GM19328 (cell line): Measurements from ENCODE around the gene SMIM1.

Experiments used
- ATAC-seq: cut with Tn5 transposase; IDR thresholded peaks from one replicate; pipeline ENCODE4 v1.9.1; 2021; ENCODE audit warnings: mild to moderate bottlenecking, moderate library complexity; ENCODE audit not compliant: unreplicated experiment

SMIM1 gene

GRCh38 chr1:3753656-3754454 lies 18.7 kb upstream of the SMIM1 start:
- ATAC-seq: no peak

DNA sequence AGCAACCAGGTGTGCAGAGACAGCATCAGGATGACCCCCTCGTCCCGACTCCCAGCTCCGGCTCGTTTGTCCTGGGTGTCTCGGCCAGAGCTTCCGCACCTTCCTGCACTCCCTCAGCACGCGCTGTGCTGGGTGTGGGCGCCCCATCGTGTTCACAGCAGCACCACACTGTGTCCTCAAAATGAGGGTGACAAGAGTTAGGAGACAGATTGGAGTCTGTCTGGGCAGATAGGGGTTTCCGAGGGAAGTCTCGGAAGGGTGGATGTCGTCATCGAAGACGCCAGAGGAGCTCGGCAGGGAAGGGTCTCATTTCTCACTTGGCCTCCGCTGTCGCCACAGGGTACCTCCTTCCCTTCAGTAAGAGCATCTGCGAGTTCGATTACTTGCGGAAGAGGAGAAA lies 16.2 kb upstream of the SMIM1 start:
- ATAC-seq: no peak

GRCh38 chr1:3759164-3759563 lies 13.4 kb upstream of the SMIM1 start:
- ATAC-seq: no peak

DNA sequence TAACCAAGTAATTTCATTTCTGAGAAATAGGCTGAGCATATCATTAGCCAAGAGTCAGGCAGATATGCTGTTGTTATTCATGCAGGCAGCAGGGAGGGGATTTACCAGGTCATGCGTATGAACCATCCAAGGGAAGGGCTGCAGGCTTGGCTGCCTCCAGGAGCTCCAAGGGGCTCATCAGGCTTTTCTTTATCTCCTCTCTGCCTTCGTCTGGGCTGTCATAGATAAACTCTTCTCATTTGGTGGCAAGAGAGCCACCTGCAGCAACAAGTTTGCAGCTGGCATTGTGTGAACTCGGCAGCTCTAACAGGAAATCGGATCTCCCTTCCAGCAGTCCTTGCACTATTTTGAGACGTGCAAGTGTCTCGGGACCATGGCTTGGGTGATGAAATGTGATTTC lies 12.8 kb upstream of the SMIM1 start:
- no peak for ATAC-seq

- no peak for ATAC-seq
These were observed 11.1 kb upstream of the SMIM1 start for GRCh38 chr1:3761296-3762010.

GRCh38 chr1:3762151-3762872 lies 10.2 kb upstream of the SMIM1 start:
- no peak for ATAC-seq

- ATAC-seq: no peak
These were observed 9.7 kb upstream of the SMIM1 start for GRCh38 chr1:3762873-3763228.

DNA sequence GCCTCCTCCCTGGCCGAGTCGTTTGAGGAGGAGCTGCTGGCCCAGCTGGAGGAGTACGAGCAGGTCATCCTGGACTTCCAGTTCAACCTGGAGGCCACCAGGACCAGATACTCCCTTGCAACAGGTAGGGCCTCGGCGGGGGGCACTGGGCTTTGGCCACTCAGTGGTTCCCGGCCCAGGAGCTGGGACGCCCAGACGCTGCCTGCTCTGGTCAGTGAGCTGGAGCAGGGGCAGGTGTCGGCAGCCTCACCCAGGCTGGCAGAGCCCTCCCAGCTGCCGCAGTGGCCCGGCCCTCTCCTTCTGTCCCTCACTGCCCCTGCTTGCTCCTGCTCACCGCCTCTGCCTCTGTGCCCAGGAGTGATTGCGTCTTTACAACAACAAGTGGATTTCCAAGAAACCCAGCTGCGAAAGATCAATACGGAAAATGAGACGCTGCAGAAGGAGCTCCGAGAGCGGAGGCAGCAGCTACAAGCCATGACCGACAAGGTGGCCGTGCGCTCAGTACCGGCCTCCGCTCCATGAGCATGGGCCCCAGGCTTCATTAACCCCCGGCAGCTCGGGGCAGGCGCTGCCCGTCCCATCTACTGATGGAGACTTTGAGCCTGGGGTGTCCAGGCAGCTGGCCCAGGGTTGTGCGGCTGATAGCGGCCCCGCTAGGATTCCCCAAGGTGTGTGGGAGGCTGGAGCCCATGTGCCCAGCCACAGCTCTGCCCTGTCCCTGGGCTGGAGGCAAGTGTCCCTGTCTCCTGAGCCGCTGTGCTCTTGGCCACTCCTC lies 9.0 kb upstream of the SMIM1 start:
- ATAC-seq: no peak

DNA sequence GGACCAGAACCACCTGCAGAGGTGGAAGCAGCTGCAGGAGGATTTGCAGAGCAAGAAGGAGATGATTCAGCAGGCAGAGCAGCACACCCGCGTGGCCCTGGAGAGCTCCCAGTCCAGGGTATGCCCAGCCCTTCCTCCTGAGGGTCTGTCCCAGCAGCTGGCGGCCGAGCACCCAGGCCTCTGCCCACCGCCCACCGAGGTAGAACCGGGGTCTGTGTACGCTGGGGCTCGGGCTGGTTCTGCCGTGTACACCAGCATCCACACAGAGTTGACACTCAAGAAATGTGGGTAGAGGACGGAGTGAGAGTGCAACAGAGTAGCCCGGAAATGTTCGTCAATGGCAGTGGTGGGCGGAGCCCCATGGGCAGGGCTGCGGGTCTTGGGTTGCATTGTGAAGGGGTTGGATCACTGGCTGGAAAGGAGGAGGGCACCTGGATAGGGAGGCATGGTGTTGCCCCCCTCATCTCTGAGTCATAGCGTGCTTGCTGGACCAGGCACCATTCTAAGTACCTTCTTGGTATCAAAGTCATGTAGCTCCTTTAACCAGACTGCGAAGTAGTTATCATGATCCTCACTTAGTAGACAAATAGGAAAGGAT lies 5.1 kb upstream of the SMIM1 start:
- no peak for ATAC-seq

DNA sequence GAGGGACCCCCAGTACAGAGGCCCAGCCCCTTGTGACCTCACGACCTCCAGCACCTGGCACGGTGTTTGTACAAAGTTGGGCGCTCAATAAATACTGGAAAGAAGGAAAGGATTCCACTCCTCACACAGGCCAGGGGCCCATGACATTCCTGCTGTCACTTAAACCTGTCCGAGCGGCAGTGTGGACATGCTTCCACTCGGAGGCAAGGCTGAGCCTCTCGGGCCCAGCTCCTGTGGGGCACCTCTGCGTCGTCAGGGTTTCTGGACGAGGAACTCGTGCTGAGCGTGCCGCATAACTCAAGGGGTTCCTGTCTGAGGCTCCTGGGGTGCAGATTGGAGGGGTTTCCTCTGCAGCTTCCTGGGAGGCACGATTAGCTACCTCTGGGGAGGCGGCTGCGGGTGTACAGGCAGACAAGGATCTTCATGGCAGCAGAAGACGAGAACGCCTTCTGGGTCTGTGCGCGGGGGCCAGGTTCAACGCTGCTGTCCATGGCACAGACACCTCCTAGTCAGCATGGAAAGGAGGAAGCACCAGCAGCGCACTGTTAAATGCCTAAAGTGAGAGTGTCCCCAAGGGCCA lies 3.6 kb upstream of the SMIM1 start:
- no peak for ATAC-seq

- ATAC-seq: no peak
These were observed 2.3 kb upstream of the SMIM1 start for GRCh38 chr1:3770047-3770765.

GRCh38 chr1:3771108-3772026 lies 1.2 kb upstream of the SMIM1 start:
- no peak for ATAC-seq

GRCh38 chr1:3772027-3772714 lies 378 bp upstream of the SMIM1 start:
- peak; percentile 58 for ATAC-seq

DNA sequence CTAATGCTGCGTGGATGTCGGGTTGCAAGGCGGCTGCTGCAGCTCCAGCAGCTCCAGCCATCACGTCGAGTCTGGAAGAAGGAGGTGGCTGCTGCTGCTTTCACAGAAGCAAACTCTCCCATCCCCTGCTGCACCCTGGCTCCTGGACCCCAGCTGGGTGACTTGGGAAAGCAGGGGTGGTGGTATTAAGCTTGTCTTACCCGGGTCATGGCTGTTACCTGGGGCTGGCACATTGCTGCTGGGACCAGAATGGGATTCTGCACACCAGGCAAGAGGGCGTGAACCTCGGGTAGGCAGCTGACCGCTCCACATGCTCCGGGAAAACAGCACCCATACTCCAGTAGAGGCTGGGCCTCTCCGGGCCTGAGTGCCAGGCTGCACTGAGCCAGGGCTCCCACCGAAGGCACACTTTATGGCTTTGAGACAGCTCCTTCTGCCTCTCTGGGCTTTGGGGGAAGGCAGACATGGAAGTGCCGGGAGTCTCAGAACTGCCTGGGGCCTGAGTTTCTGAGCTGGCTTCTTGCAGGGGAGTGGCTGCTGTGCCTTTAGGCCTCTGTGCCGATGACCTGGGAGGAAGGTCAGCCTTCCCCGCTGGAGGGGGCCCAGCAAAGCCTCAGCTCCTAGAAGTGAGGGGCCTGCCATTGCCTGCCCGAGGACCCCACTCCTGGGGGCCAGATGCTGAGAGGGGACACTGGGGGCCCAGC lies 1.2 kb downstream of the SMIM1 start:
- ATAC-seq: no peak

- no peak for ATAC-seq
These were observed 1.9 kb downstream of the SMIM1 start for GRCh38 chr1:3774276-3774945.

DNA sequence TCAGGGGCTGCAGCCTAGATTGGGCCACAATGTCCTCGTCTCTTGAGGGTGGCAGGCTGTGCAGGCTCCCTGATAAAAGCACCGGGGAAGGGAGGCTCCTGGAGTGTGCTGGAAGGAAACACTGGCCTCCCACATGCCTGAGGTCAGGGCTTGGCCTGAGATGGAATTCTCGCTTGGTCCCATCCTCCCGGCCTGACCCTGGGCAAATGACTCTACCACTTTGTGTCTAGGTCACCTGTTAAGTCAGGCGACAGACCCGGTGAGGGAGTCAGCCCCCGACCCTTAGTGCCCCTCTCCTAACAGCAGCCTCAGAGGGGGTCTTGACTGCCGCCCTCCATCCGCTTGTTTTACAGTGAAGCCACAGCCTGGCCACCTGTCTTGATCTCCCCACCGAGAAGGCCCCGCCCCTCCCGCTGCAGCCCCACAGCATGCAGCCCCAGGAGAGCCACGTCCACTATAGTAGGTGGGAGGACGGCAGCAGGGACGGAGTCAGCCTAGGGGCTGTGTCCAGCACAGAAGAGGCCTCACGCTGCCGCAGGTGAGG lies 2.5 kb downstream of the SMIM1 start:
- ATAC-seq: no peak
